Thoracic aorta (tissue), 2 donors: ENCODE measurements around the gene PDZK1IP1. TPM values are rescaled to one million over a fixed set of nuclear protein-coding genes. Genes with fewer than 3 reads are reported as not detected.

Experiments used
- ATAC-seq: fragments of 150-250 bp; one replicate; pipeline ENCODE4 v1.8.0; 2017; ENCODE audit warnings: low read depth; ENCODE audit not compliant: insufficient number of reproducible peaks, low FRiP score
- DNase-seq: peaks from one replicate; pipeline ENCODE4 v3.0.0-alpha.2; 2020; ENCODE audit warnings: low spot score
- H3K27ac ChIP-seq, 2 donors: fragments of 200-600 bp; sonication (generic); 1 replicate in 1 of 2; 2 replicates in 1 of 2; pipeline ENCODE4 v1.5.1; 2016; ENCODE audit warnings: mild to moderate bottlenecking in 2 of 2, moderate library complexity in 2 of 2
- H3K27me3 ChIP-seq: fragments of 200-600 bp; sonication (generic); replicated peaks from 2 replicates; pipeline ENCODE4 v1.6.0; 2016; ENCODE audit warnings: mild to moderate bottlenecking; ENCODE audit not compliant: insufficient read depth
- H3K36me3 ChIP-seq: fragments of 200-600 bp; sonication (generic); one replicate; pipeline ENCODE4 v1.5.1; 2016
- H3K4me1 ChIP-seq, 2 donors: fragments of 200-600 bp; sonication (generic); 1 replicate in 1 of 2; 2 replicates in 1 of 2; pipeline versions ENCODE4 v1.5.1 to v1.6.0; 2016; ENCODE audit warnings: low read depth in 2 of 2, mild to moderate bottlenecking in 1 of 2; ENCODE audit not compliant: control insufficient read depth in 1 of 2
- H3K4me3 ChIP-seq: fragments of 200-600 bp; sonication (generic); 2 replicates; pipeline ENCODE4 v1.5.1; 2016; ENCODE audit warnings: mild to moderate bottlenecking
- H3K9me3 ChIP-seq: fragments of 200-600 bp; sonication (generic); 2 replicates; pipeline ENCODE4 v1.5.1; 2016
- CTCF ChIP-seq: fragments of 200-600 bp; sonication (generic); IDR thresholded peaks from one replicate; pipeline ENCODE4 v1.5.1; 2019; ENCODE audit warnings: antibody characterized with exemption
- total RNA-seq, 2 donors: library from RNA; depleted of rRNA; stranded (reverse); fragments of >200 nt; gene quantifications; one replicate each; pipeline versions ENCODE4 v1.1.0 to v1.2.3, GENCODE V29; 2016

PDZK1IP1 gene
- total RNA-seq, 2 donors from 2014 or later, result not detected

GRCh38 chr1:47190509-47190855 lies 646 bp upstream of the PDZK1IP1 start:
- Histone ChIP-seq H3K36me3 (no peaks in the 10 kb centered on the region), H3K4me3 (peak overlapping the region; percentile 52), H3K27me3 (no peaks in the 10 kb centered on the region), H3K4me1 (peaks cover 19 to 38% of the 10 kb centered on the region in 2 donors), H3K27ac (peak overlapping the region; percentile 73 to 89), H3K9me3 (no peaks in the 10 kb centered on the region)
- DNase-seq (no peak), ATAC-seq (no peak)
- no peak for TF ChIP-seq CTCF

GRCh38 chr1:47188791-47189785 lies 748 bp downstream of the PDZK1IP1 start:
- Histone ChIP-seq H3K27me3 (no peaks in the 10 kb centered on the region), H3K4me1 (peaks cover 19 to 38% of the 10 kb centered on the region in 2 donors), H3K27ac (peak overlapping the region; percentile 56 to 89), H3K36me3 (no peaks in the 10 kb centered on the region), H3K9me3 (no peaks in the 10 kb centered on the region), H3K4me3 (peak overlapping the region; percentile 52)
- ATAC-seq (no peak), DNase-seq (no peak)
- no peak for TF ChIP-seq CTCF

DNA sequence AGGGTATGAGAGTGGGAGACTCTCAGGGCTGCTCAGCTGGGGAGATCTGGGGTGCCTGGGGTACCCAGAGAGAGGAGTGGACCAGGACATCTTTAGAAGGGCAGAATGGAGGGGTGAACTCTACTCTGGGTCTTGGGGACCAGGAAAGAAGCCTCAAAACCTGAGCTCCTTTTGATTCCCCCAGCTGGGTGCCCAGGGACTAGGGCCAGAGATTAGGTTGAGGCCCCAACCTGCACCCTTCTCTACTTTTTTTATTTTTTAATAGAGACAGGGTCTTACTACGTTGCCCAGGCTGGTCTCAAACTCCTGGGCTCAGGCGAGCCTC lies 1.9 kb downstream of the PDZK1IP1 start:
- Histone ChIP-seq H3K27ac (no peak overlapping the region), H3K36me3 (no peaks in the 10 kb centered on the region), H3K4me3 (no peak overlapping the region), H3K9me3 (no peaks in the 10 kb centered on the region), H3K4me1 (peaks cover 19 to 35% of the 10 kb centered on the region in 2 donors), H3K27me3 (no peaks in the 10 kb centered on the region)
- TF ChIP-seq CTCF, result no peak
- no peak for ATAC-seq
- no peak for DNase-seq

DNA sequence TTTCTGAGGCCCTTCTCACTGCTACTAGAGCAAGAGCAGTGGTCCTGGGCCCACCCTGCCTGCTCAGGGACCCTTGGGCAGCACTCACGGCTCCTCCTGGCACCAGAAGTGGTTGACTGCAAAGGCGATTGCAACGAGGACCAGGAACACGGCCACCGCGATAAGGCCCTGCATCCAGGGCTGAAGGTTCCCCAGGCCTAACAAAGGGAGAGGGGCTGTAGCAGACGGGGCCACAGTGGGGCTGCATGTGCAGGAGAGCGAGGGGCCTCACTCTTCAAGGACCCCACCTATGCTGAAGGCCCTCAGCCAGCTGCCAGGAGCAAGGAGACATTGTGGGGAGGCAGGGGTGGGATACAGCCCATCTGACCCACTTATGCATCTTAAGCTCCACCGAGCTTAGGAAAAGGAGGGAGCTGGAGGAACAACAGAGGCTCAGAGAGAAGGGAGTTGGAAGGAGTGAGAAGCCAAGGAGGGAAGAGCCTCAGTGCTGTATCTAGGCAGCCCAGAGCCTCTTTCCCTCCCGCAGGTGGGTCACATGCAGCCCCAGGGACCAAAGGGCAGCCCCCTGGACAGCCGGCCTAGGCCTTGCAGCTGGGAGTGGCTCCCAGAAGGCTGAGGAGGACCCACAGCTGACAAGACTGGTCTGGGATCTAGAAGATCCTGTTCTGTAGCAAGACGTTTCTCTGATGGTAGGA lies 2.5 kb downstream of the PDZK1IP1 start:
- Histone ChIP-seq H3K9me3 (no peaks in the 10 kb centered on the region), H3K4me1 (peaks cover 19 to 31% of the 10 kb centered on the region in 2 donors), H3K36me3 (no peaks in the 10 kb centered on the region), H3K27me3 (no peaks in the 10 kb centered on the region), H3K4me3 (no peak overlapping the region), H3K27ac (no peak overlapping the region)
- DNase-seq, result no peak
- no peak for ATAC-seq
- no peak for TF ChIP-seq CTCF
